Stimulated activated CD4-positive, alpha-beta T cell treated with anti-CD3 and anti-CD28 coated beads, Interleukin-4, amount 100 ng/mL, for 24 hours (primary cell): ENCODE data around the gene NDUFC1.
A peak's percentile ranks its signal among the peaks of the same experiment; 100 is the strongest.
"Not testable (repeated sequence)": the region's sequence is repeated elsewhere in the genome, so short reads cannot be mapped to it uniquely, and the experiment has no call there.

Experiments used
- DNase-seq: peaks from one replicate; pipeline ENCODE4 v3.0.0-alpha.2; 2020

Gene NDUFC1

GRCh38 chr4:139301821-139302611 lies at the start of gene NDUFC1:
Gene NDUFC1 (minus strand): TSS chr4:139302477. CDS start chr4:139295798, 6,679 bp downstream.
- DNase-seq: peak; percentile 66

- no peak for DNase-seq
These were observed 35.3 kb upstream of the NDUFC1 start for GRCh38 chr4:139337612-139338011.

DNA sequence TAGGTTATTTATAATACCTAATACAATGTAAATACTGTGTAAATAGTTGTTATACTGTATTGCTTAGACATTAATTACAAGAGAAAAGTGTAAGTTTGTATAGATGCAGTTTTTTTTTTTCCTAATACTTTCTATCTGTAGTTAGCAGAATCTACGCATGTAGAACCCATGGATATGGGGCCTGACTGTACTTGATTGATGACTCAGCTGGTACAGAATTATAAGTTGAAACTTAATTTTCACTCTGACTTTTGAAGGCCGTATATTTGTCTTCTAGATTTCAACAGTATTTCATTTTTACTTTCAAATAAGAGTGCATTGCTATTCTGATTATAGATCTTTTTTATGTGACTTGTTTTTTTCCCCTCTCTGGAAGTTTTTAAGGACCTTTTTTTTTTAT lies 30.8 kb upstream of the NDUFC1 start:
- DNase-seq: no peak

DNA sequence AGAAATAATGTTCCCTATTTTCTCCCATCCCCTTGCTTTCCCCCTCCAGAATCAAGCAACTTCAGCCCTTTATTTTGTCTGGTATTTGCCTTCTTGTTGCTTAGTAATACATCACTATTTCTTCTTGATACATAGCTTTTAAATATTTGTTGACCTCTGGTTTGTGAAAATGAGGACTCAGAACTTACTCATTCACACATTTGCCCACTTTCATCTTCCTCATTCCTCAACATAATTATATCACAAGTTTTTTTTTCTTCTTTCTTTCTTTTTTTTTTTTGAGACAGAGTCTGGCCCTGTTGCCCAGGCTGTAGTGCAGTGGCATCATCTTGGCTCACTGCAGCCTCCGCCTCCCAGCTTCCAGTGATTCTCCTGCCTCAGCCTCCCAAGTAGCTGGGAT lies 28.9 kb upstream of the NDUFC1 start:
- DNase-seq: no peak

- DNase-seq: no peak
These were observed 28.0 kb upstream of the NDUFC1 start for GRCh38 chr4:139330283-139330682.

- DNase-seq: no peak
These were observed 27.5 kb upstream of the NDUFC1 start for GRCh38 chr4:139329665-139330200.

DNA sequence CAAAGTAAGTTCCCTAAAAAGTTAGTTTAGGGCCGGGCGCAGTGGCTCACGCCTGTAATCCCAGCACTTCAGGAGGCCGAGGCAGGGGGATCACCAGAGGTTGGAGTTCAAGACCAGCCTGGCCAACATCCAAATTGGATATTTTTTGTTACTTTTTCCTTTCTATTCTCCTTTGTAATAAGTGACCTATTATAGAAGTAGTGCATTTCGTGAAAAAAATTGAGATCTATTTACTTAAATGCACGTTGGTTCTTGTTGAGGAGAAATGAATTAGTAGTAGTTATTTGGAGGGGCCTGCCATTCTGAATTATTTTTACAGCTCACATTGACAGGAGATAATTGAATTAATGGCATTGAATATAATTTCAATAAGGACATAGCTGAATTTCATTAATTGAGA lies 22.3 kb upstream of the NDUFC1 start:
- no peak for DNase-seq

- not testable (repeated sequence) for DNase-seq
These were observed 20.3 kb upstream of the NDUFC1 start for GRCh38 chr4:139322541-139322940.

- not testable (repeated sequence) for DNase-seq
These were observed 19.8 kb upstream of the NDUFC1 start for GRCh38 chr4:139322070-139322469.

- DNase-seq: no peak
These were observed 17.3 kb upstream of the NDUFC1 start for GRCh38 chr4:139319571-139319970.

DNA sequence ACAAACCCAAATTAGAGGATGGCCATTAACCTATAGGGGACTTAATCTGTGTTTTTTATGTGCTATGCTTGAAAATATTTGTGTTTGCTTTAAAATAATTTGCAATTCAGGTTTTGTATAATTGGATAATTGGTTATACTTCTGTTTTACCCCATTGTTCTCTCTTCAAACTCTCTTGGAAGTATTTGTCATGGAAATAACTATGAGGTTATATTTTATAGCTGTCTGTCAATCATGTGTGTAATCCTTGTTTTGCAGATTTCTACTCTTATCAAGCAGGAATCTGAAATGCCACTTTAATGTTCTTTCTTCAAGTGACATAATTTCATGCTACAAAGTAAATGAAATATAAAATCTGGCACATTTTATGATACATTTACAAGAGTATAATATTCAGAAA lies 15.4 kb upstream of the NDUFC1 start:
- no peak for DNase-seq

DNA sequence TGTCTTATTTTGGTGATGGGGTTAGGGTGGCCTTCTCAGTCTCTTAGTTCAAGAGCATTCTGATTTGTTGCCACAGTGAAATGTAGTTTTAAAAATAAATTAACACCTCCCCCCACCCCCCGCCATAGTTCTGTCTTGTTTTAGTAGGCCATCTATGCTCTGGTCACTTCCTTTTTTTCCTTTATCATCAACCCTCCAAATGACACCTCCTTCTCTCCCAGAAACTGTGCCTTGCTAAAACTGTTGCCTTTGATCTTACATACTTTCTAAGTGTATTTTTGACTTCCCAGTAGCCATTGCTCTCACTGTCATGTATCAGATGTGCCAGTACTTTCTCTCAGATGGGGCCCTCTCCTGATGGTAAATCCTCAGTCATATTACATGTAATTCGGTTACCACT lies 14.5 kb upstream of the NDUFC1 start:
- no peak for DNase-seq

- DNase-seq: no peak
These were observed 13.0 kb upstream of the NDUFC1 start for GRCh38 chr4:139315221-139315675.

GRCh38 chr4:139314047-139314800 lies 11.9 kb upstream of the NDUFC1 start:
- DNase-seq: no peak

- DNase-seq: not testable (repeated sequence)
These were observed 11.1 kb upstream of the NDUFC1 start for GRCh38 chr4:139313414-139313813.

DNA sequence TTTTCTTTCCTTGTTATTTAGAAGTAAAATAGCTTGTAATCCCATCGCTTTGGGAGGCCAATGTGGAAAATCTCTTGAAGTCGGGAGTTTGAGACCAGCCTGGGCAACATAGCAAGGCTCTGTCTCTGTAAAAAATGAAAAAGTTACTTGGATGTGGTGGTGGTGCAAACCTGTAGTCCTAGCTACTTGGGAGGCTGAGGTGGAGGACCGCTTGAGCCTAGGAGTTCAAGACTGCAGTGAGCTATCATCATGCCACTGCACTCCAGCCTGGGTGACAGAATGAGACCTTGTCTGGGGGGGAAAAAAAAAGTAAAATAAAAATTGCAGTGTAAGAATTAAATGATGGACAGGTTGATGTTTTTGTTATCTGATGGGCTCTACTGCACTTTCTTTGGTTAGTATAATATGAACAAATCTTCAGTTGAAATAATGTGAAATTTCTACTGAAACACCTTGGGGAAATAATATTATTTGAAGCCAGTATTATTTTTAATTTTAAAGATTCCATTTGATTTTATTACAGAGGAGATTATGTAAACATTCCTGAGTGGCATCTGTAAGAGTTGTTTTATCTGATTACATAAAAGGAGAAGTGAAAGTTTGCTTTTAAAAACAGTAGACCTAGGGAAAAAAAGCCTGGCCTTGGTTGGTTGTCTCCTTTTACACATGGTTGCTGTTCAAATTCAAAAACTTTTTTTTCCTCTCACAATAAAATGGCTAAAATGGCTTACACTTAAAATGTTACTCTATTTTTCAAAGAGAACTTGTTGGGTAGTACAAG lies 10.5 kb upstream of the NDUFC1 start:
- DNase-seq: no peak

GRCh38 chr4:139311909-139312308 lies 9.6 kb upstream of the NDUFC1 start:
- DNase-seq: no peak

DNA sequence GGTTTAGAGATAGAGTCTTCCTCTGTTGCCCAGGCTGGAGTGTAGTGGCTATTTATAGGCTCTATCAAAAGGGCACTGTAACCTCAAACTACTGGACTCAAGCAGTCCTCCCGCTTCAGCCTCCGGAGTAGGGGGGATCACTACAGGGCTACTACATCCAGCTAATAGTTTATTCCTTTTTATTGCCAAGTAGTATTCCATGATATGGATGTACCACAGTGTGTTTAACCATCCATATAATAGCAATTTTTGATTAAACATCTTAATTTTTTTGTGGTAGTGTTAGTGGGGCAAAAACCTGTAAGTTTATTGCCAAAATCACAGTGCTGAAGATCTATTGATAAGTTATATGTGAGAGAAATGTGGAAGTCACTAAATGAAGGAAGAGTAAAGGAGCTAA lies 2.6 kb upstream of the NDUFC1 start:
- no peak for DNase-seq

DNA sequence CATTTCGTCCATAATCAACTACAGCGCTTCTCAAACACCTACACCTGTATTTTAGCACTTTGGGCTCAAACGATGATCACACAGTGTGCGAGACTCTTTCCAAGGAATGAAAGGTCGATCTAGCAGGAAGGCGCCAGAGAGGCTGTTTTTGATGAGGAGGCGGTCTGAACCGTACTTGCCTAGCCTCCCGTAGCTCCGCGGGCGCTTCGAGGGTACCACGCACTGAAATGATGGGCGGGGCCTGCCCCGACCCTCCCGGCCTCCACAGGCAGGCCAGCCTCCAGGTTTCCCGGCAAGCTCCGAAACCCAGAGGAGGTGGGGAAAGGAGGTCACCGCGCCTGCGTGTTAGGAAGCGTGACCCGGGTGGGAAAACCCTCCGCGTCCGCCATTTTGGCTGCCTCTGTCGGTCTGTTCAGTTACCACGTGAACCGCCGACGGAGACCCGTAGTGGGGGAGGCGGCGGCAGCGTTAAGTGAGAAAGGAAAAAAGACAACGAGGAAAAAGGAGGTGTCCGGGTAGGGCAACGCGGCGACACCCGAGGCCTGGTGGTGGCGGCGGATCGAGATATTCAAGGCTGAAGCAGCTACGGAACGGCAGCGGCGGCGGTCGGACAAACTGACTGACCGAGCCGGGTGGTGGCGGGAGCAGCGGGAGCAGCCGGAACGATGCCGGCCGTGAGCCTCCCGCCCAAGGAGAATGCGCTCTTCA lies 1.0 kb downstream of the NDUFC1 start, which contains the start of gene NAA15:
Gene NAA15, plus strand, starts transcription at position 393 of the 708 bp plus-strand sequence. Its CDS starts 273 bp downstream, at position 666.
- DNase-seq: peak; percentile 98

GRCh38 chr4:139300431-139301112 lies 1.7 kb downstream of the NDUFC1 start:
- DNase-seq: peak; percentile 29

DNA sequence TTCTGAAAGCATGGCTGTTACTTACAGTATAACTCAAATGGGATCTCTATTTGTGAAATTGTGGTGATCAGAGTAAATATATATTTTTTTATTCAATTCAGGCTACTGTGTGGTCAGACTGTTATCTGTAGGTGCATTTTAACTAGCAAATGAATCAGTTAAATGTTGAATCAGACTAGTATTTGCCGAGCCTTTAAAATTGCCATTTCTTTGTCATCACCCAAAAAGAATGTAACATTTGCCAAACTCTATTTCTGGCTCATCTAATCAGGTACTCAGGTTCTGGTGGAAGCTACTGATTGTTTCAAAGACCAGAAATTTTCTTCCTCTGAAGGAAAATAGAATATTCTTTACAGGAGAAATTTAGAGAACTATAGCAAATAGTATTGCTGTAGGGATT lies 2.7 kb downstream of the NDUFC1 start:
- DNase-seq: no peak

GRCh38 chr4:139297001-139297410 lies 5.3 kb downstream of the NDUFC1 start:
- no peak for DNase-seq
